Kidney tubule cell (primary cell): ENCODE data around the gene DGAT2.

Source experiments
- DNase-seq: peaks from one replicate; pipeline ENCODE4 v3.0.0-alpha.2; 2018; ENCODE audit warnings: low spot score

The DGAT2 gene

GRCh38 chr11:75781296-75781695 lies 12.7 kb downstream of the DGAT2 start:
- no peak for DNase-seq

- DNase-seq: no peak
Measured at GRCh38 chr11:75781831-75782230, 13.3 kb downstream of the DGAT2 start.

GRCh38 chr11:75782540-75783263 lies 14.1 kb downstream of the DGAT2 start:
- peak; percentile 44 for DNase-seq

- no peak for DNase-seq
Measured at GRCh38 chr11:75783416-75784084, 15.0 kb downstream of the DGAT2 start.

GRCh38 chr11:75784085-75784478 lies 15.5 kb downstream of the DGAT2 start:
- DNase-seq: no peak

DNA sequence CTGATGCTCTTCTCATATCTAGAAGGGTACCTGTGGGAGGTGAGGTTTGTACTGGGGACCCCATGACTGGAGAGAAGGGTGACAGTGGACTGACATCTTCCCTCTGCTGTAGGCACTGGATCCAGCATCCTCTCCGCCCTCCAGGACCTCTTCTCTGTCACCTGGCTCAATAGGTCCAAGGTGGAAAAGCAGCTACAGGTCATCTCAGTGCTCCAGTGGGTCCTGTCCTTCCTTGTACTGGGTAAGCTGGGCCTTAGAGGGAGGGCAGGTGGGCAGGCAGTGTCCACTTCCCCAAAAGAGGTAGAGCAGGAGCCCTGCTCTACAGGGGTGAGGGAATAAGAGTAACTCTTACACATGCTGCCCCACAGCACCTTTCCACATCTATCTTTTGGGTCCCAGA lies 15.9 kb downstream of the DGAT2 start:
- DNase-seq: no peak

DNA sequence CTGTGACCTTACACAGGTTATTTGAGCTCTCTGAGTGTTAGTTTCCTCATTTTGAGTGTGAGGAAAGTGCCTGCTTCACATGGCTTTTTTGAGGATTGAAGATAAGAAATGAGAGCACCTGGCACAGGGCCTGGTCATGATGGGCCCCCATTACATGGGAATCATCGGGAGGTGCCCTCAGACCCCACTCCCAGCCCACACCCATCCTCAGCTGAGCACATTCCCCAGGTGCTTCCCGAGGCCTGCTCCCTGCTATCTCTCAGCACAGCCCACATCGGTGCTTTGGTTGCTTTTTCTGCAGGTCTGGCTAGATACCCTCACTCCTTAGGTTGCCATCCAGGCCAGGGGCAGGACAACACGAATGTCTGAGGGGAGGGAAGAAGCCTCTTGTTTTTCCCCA lies 16.6 kb downstream of the DGAT2 start:
- DNase-seq: no peak

- peak; percentile 81 for DNase-seq
Measured at GRCh38 chr11:75786101-75786736, 17.6 kb downstream of the DGAT2 start.

GRCh38 chr11:75789521-75789920 lies 20.9 kb downstream of the DGAT2 start:
- no peak for DNase-seq

DNA sequence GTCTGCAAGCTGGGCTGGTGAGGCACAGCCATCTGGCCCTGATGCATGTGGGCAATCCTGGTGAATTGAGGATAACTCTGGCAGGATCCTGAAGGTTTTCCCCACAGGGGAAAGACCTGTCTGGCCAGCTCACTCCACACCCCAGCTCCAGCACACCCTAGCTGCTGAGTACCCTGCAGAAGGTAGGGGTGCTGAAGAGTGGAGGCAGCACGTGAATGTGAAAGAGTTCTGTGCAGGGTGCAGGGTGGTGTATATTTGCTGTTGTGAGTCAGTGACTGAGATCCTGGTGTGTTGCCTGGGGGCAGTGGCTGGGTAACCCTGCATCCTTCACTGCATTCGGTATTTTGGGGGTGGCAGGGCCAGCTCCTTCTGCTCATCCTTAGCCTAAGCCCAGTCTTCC lies 22.4 kb downstream of the DGAT2 start:
- peak; percentile 26 for DNase-seq

GRCh38 chr11:75792127-75792731 lies 23.7 kb downstream of the DGAT2 start:
- DNase-seq: no peak

DNA sequence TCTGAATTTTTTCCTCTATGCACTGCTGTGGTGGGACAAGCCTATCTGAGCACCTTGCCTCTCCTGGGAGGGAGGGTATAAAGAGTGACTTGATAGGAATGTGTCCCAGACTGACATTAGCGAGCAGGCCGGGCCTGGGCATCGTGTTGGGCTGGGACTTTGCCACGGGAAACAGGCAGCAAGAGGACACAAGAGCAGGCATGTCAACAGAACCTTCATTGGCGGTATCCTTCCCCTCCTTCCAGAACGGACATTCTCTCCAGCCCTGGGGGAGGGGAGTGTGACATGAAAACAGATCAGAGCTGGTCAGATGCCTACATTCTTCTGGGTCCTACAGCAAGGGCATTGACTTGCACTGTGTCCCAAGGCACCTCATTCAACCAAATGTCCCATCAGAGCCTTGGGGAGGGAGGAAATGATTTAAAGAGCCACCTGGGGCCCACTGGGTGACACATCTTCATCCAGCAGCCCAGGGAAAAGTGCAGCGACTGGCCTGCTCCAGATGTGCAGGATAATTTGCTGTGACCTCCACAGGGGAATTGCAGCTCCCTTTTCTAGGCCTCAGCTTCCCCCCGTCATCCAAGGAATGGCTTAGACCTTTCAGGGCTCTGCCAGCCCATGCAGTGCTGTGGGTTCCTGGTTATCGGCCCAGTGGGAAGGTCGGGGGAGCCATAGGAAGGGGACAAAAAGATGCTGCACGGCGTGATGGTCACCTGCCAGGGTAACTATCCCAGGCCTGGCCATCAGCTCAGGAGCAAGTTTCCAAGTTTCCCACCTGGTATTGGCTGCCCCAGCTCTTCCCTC lies 24.6 kb downstream of the DGAT2 start:
- no peak for DNase-seq

GRCh38 chr11:75793966-75794365 lies 25.4 kb downstream of the DGAT2 start:
- no peak for DNase-seq

- DNase-seq: peak; percentile 33
Measured at GRCh38 chr11:75795276-75796090, 26.9 kb downstream of the DGAT2 start.

- DNase-seq: no peak
Measured at GRCh38 chr11:75796091-75796435, 27.5 kb downstream of the DGAT2 start.

DNA sequence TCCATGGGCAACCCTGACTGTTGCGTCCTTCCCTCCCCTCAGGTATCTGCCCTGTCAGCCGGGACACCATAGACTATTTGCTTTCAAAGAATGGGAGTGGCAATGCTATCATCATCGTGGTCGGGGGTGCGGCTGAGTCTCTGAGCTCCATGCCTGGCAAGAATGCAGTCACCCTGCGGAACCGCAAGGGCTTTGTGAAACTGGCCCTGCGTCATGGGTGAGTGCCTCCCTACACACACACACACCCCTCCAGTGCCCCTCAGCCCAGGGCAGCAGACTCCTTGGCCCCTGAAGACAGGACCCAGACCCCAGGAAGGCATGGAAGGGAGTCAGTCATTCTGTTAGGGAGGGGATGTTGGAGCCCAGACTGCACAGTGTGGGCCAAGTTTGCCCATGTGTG lies 28.5 kb downstream of the DGAT2 start:
- peak; percentile 59 for DNase-seq

DNA sequence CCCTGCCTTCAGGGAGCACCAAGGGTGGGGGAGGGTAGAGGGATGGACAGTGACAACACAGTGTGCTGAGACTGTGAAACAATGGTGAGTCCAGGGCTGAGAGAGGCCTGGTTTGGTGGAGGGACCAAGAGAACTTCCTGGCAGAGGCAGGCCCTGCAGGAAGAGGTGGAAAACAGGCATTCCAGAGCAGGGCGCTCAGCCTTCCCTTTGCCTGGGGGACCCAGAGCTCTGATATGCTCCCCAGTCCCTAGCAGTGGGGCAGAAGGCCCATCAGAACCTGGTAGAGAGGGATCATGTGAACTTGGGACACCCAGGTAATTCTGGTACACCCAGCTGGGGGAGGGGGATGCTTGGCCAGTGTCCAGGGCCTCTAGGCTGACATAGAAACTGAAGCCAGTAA lies 29.2 kb downstream of the DGAT2 start:
- peak; percentile 67 for DNase-seq

DNA sequence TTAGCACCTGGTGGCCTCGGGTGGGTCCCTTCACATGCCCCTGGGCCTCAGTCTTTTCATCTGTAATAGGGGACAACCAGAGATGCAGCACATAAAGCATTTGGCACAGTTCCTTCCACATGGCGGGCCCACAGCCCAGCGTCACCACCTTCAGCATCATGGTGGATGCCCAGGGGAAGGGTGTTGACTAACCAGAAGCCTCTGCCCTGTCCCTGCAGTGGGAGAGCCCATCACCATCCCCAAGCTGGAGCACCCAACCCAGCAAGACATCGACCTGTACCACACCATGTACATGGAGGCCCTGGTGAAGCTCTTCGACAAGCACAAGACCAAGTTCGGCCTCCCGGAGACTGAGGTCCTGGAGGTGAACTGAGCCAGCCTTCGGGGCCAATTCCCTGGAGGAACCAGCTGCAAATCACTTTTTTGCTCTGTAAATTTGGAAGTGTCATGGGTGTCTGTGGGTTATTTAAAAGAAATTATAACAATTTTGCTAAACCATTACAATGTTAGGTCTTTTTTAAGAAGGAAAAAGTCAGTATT lies 31.6 kb downstream of the DGAT2 start:
- no peak for DNase-seq

- no peak for DNase-seq
Measured at GRCh38 chr11:75800728-75801361, 32.3 kb downstream of the DGAT2 start.

DNA sequence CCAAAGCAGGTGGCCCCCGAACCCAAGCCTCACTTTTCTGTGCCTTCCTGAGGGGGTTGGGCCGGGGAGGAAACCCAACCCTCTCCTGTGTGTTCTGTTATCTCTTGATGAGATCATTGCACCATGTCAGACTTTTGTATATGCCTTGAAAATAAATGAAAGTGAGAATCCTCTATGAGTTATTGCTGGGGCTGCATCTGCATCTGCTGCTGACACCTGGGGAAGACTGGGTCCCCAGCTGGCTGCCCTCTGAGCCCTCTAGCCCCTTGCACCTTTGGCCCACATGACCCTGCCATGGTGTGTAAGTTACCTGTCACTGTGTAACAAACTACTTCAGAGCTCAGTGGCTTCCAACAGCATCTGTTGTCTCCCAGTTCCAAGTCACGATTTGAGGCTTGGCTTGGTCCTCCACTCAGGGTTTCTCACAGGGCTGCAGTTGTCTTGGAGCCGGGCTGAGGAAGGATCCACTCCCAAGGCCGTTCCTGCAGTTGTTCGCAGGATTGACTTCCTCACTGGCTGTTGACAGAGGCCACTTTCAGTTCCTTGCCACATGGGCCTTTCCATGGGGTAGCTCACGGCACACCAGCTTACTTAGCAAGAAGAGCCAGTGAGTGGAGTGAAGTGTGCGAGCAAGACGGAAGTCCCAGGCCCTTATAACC lies 32.9 kb downstream of the DGAT2 start:
- DNase-seq: no peak
